SIG-M5 treated with dmso at 0.1 percent for 504 hours (cell line): ENCODE data around the gene PPP1R12B.
A peak's percentile ranks its signal among the peaks of the same experiment; 100 is the strongest.
"Not testable (repeated sequence)": the region's sequence is repeated elsewhere in the genome, so short reads cannot be mapped to it uniquely, and the experiment has no call there.

ENCODE experiments used
- DNase-seq: peaks from one replicate; lab custom pipeline; 2025; ENCODE audit not compliant: unreplicated experiment; lab: John Stamatoyannopoulos, UW

The PPP1R12B gene

DNA sequence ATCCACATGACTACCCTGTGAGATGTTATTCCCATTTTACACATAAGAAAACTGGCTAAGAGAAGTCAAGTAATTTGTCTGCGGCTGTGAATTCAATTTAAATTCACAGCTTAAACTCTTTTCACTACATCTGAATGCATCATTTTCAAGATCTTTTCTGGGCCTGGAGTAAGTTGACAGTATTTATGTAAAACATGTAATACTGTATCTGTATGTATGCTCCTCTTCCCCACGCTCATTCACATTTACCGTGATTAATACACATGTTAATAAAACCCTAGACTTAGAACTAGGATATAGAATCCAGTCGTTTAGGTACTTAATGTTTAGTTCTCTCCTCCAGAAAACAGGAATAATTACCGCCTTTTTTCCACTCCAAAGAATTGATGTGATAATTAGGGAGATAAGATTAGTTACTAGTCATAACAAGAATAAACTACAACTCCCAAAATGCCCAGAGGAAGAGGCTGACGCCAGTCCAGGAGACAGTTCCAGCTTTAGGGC, 442 bp upstream of the PPP1R12B start:
- DNase-seq = no peak

DNA sequence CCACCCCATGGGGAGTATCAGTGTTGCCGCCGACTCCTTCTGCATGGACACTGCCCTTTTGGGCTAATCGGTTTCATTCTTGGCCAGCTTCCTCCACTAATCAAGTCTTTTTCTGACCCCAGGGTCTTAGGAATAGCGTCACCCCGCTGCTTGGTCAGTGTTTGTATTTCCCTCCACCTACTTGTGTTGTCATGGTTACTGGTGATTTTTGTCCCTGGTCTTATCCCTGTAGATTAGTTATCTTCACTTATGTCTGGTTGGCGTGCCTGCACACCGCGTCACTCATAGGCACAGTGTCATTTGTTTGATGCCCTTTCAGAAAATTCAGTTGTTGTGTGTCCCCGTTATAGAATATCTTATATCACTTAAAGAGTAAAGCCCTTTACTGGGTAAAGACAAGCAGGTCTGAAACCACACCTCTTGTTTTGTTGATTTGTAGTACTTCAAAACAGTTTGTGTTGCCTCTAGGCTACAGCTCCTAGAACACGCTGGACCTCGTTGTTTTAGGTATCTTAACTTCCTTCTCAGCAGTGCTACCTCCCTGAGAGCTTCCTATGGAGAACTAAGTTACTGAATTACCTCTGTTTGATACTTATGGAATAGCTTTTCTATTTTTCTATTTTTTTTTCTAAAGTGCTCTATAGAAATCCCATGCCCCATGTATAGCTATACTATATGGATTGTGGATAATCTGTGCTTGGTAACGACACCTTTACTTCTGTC, 868 bp downstream of the PPP1R12B start:
- peak; percentile 63 for DNase-seq

DNA sequence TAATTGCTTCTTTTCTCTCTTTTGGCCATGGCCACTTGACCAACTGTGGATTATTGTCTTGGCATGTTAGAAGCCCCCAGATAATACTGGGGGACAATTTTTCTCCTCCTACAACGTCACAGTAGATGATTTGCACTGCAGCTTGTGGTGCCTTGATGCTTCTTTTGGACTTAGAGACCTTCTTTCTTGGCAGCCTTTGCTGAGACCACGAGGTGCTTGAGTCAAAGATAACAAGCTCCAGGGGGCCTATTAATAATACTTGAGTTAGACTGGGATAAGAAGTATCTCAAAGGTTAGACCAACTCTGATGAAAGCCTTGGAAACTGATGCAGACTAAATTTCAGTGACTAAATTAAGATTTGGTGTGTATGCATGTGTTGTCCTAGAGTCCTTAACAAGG, 3.2 kb downstream of the PPP1R12B start:
- DNase-seq = no peak

DNA sequence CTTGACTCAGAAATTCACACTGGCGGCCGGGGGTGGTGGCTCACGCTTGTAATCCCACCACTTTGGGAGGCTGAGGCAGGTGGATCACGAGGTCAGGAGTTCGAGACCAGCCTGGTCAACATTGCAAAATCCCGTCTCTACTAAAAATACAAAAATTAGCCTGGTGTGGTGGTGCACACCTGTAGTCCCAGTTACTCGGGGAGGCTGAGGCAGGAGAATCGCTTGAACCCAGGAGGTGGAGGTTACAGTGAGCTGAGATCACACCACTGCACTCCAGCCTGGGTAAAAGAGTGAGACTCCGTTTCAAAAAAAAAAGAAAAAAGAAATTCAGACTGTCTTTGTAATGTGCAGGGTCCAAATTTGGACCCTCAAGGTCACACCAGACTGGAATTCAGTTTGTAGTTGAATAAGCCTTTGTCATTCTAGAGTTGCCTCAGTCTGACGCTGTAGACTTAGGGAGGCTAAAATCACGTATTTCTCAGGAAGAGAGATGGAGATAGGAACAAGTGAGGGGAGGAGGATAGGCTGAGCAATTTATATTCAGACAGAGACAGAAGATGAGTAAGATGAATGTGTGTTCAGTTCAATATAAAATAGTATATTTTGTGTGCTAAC, 4.2 kb downstream of the PPP1R12B start:
- DNase-seq = not testable (repeated sequence)

- no peak for DNase-seq
Observed at GRCh38 chr1:202355944-202356553, 7.5 kb downstream of the PPP1R12B start.

DNA sequence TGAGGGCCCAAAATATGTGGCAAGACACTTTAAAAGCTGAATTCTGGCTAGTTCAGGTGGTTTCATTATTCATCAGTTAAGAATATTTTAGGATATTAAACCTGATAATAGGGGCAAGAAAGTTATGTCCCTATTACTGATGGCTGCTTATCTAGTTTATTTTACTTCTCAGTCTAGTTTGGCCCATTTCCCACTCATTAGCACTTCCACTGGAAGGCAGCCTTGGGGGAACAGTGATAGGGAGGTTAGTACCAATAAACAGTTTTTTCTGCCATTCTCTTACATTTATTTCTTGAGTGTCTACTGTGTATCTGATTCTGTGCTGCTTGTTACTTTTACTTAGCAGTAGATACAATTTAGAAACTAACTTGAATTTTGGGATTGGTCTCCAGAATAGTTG, 9.0 kb downstream of the PPP1R12B start:
- DNase-seq = no peak

GRCh38 chr1:202361224-202361623, 12.7 kb downstream of the PPP1R12B start:
- no peak for DNase-seq

- no peak for DNase-seq
Observed at GRCh38 chr1:202361701-202362100, 13.2 kb downstream of the PPP1R12B start.

- DNase-seq = no peak
Observed at GRCh38 chr1:202362212-202362611, 13.7 kb downstream of the PPP1R12B start.

DNA sequence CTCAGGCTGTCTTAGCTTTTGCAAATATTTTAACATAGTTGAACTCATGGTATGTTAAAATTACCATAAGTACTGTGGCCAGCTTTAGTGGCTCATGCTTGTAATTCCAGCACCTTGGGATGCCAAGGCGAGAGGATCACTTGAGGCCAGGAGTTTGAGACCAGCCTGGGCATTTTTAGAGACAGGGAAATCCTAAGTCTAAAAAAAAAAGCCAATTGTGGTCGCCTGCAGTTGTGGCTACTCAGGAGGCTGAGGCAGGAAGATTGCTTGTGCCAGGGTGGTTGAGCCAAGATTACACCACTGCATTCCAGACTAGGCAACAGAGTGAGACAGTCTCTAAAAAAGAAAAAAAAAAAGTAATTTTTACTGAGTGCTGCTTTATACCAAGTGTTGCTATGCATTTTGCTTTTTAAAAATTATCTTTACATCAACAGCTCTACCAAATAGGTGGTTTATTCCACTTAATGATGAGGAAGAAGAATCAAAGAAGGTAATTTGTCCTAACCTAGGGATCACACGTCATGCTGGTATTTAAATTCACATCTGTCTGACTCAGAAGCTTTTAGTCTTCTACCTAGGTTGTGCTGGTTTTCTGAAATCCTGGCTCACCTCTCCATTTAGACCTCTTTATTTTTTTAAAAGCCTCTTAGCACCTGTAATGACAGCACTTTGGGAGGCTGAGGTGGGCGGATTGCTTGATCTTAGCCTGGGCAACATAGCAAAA, 16.8 kb downstream of the PPP1R12B start:
- no peak for DNase-seq

- DNase-seq = no peak
Observed at GRCh38 chr1:202367271-202367670, 18.8 kb downstream of the PPP1R12B start.

DNA sequence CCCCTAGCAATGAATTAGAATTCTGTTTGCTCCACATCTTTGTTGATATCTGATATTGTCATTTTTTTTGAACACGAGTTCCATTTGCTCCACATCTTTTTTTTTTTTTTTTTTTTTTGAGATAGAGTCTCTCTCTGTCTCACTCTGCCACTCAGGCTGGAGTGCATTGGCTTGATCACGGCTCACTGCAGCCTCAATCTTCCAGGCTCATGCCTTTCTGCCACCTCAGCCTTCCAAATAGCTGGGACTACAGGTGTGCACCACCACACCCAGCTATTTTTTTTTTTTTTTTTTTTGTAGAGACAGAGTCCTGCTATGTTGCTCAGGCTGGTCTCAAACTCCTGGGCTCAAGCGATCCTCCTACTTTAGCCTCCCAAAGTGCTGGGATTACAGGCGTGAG, 22.4 kb downstream of the PPP1R12B start:
- not testable (repeated sequence) for DNase-seq

- DNase-seq = no peak
Observed at GRCh38 chr1:202374099-202374498, 25.6 kb downstream of the PPP1R12B start.

- peak; percentile 36 for DNase-seq
Observed at GRCh38 chr1:202375175-202375574, 26.7 kb downstream of the PPP1R12B start.

GRCh38 chr1:202376247-202376646, 27.7 kb downstream of the PPP1R12B start:
- peak; percentile 62 for DNase-seq

GRCh38 chr1:202379884-202380529, 31.5 kb downstream of the PPP1R12B start:
- DNase-seq = peak; percentile 88

DNA sequence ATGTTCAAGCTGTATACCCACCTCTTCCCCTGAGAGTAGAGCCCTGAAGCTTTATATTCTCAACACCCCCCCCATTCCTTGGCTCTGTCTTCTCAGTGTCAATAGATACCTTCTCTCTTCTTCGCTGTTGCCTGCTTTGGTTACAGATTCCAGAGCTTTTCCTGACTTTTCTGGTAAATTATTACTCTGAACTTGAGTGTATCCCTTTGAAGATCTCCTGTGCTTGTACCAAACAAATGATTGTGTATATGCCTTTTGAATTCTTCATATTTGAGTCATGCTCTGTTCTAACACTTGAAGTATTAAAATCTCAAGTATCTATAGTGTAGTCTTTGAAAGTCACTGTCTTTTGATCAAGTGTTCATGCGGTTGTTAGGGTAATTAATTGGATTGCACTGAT, 32.0 kb downstream of the PPP1R12B start:
- DNase-seq = not testable (repeated sequence)

GRCh38 chr1:202381867-202382266, 33.4 kb downstream of the PPP1R12B start:
- DNase-seq = not testable (repeated sequence)

DNA sequence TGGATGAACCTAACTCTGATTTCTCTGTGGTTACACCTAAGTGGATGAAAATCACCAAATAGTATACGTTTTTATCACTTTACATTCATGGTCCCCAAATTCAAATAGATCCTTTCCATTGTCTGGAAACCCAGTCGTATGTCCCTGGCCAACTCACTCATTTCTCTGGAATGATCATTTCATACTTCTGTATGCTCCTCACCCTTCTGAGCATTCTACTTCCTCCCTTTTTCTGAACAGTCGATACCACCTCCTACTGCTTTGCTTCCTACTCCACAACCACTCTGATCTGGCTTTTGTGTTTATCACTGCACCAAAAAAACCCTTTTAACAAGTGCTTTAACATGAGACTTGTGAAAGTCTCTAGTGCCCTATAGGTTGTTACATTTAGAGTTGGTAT, 47.3 kb downstream of the PPP1R12B start:
- peak; percentile 34 for DNase-seq

- DNase-seq = no peak
Observed at GRCh38 chr1:202397256-202397655, 48.8 kb downstream of the PPP1R12B start.

GRCh38 chr1:202398439-202398838, 49.9 kb downstream of the PPP1R12B start:
- not testable (repeated sequence) for DNase-seq
